Measurements from ENCODE around the gene IFRD2.

IFRD2 gene

DNA sequence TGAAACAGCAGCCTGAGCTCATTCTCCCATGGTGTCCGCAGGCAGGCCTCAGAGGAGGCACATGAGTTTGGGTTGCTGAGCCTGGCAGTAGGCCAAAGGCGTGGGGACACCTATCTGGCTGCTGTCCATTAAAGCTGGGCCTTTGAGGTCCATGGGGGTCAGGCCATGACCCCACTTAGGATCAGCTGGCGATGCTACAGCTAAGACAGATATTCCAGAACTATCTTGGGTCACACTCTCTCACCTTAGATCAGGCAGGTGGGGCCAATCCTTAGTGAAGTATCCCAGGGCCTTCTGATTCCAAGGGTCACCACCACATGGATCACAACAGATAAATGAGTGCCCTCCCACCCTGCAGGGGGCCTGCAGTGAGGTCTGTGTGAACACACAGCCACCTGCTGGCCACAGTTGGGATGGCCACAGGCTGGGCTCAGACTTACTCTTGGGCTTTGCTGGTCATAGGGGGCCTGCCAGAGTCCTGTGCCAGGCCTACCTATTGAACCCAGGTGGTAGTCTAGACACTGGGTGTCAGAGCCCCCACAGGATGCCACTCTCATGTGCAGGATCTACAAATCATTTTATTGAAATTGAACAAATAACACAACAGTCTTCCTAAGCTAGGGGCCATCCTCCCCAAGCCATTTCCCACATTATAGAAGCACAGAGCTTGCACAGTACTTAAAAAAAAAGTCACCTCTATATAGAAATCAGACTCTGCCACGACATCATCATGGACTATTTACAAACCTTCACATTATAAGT is 32.3 kb upstream of the IFRD2 start:
- Histone ChIP-seq H3K9me3 (ENCODE audit: control insufficient read depth, low read length) (no peaks in the 10 kb centered on the region), H3K36me3 (ENCODE audit: control insufficient read depth, insufficient read depth, low read length) (peaks cover 9% of the 10 kb centered on the region), H3K27ac (ENCODE audit: insufficient read depth, low read depth, low read length, poor library complexity, severe bottlenecking) (no peak overlapping the region), H3K4me3 (ENCODE audit: insufficient read depth, low read depth, low read length) (no peak overlapping the region), H3K4me1 (ENCODE audit: control insufficient read depth, insufficient read depth, low read length) (peaks cover 26% of the 10 kb centered on the region), H3K27me3 (ENCODE audit: control insufficient read depth, insufficient read depth, low read length, poor library complexity, severe bottlenecking) (no peaks in the 10 kb centered on the region)
- 67 to 78% methylated on average over 4 of the region's 4 CpGs for WGBS, 2 experiments

DNA sequence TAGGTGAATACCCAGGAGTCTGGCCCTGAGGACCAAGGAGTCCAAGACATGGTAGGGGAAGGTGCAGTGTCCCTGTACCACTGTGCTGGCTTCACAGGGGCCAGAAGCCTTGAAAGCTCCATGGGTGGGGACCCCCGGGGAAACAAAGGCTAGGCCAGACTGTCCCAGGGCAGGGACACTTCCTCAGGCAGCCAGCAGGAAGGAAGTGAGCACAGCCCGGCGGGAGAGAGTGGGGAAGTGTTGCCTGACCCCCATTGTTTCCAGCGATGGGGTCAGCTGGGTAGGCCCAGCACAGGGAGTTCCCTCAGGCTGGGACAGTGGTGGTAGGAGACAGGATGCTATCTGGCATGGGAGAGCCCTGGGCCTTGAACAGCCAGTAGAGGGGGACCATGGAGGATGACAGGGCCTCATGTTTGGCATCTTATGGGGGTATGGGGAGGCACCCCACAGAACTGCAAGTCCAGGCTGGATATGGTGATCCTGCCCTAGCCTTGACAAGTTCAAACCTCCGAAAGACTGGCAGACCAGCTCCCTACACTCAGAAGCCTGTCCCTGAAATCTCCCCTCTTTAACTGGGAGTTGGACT is 31.5 kb upstream of the IFRD2 start:
- Histone ChIP-seq H3K4me3 (ENCODE audit: insufficient read depth, low read depth, low read length) (no peak overlapping the region), H3K4me1 (ENCODE audit: control insufficient read depth, insufficient read depth, low read length) (peaks cover 28% of the 10 kb centered on the region), H3K36me3 (ENCODE audit: control insufficient read depth, insufficient read depth, low read length) (peaks cover 13% of the 10 kb centered on the region), H3K27me3 (ENCODE audit: control insufficient read depth, insufficient read depth, low read length, poor library complexity, severe bottlenecking) (no peaks in the 10 kb centered on the region), H3K27ac (ENCODE audit: insufficient read depth, low read depth, low read length, poor library complexity, severe bottlenecking) (no peak overlapping the region), H3K9me3 (ENCODE audit: control insufficient read depth, low read length) (no peaks in the 10 kb centered on the region)
- 86 to 94% methylated on average over 5 of the region's 5 CpGs for WGBS, 2 experiments

DNA sequence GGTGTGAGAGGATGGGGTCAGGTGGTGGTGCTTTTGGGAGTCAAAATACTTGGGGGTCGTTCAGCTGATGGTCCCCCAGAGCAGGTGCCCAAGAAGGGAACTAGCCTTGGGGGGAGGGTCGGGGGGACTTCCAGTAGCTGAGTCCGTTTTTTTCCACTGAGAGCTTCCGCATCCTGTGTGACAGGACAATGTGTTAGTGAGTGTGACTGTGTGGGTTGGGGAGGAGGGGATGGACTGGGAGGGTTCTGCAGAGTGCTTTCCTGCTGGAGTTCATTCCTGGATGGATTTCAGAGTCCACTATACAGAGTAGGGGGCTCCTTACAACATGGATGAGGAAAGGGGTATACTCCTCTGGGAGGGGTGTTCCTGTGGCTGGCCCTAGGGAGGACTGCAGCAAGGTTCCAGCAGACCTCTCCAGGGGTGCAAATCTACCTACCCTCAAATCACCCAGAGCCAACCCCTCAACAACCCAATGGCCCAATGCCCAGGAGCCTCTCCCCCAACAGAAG is 30.9 kb upstream of the IFRD2 start:
- no peaks in the 10 kb centered on the region for H3K27me3 ChIP-seq (ENCODE audit: control insufficient read depth, insufficient read depth, low read length, poor library complexity, severe bottlenecking)
- H3K4me3 ChIP-seq (ENCODE audit: insufficient read depth, low read depth, low read length) = no peak overlapping the region
- no peak overlapping the region for H3K27ac ChIP-seq (ENCODE audit: insufficient read depth, low read depth, low read length, poor library complexity, severe bottlenecking)
- H3K9me3 ChIP-seq (ENCODE audit: control insufficient read depth, low read length) = no peaks in the 10 kb centered on the region
- H3K36me3 ChIP-seq (ENCODE audit: control insufficient read depth, insufficient read depth, low read length) = peaks cover 18% of the 10 kb centered on the region
- H3K4me1 ChIP-seq (ENCODE audit: control insufficient read depth, insufficient read depth, low read length) = peaks cover 33% of the 10 kb centered on the region
- 68 to 76% methylated on average over 4 of the region's 4 CpGs for whole genome bisulfite sequencing, 2 experiments

DNA sequence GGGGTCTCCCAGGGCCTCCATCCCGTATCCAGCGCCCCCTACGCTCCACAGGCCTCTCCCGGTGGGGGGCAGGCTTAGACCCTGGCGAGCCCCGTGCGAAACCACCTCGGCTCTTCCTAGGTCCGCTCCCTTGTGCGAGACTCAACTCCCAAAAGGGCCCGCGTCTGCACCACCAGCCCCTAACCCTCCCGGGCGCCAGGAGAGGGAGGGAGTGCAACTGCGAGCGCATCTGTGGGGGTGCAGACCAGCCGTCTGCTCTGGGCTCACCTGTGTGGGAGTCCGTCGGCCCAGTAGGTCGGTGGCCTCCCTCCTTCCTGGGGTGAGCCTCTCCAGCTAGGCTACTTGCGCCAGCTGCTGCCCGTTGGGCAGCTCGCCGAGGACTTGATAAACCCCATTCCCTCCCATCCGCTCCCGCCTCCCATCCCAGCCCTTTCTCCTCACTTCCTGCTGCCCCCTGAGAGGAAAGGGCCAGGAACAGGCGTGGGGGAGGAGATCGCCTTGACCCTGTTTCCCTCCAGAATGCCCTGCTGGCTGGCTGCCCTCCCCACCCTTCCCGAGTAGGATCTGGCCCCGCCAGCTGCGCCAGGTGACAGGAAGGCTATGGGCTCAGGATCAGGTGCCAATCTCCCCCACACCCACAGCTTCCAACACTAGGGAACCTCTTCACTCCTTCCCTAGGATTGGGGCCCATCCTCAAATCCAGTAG is 30.3 kb upstream of the IFRD2 start, which contains the start of gene HYAL2:
Gene HYAL2 (minus strand): TSS at position 360 of the 706 bp plus-strand sequence. CDS start 2,256 bp downstream, outside the sequence.
- 15 to 17% methylated on average over 31 of the region's 31 CpGs for WGBS, 2 experiments
- H3K36me3 ChIP-seq (ENCODE audit: control insufficient read depth, insufficient read depth, low read length) = peaks cover 24% of the 10 kb centered on the region
- peak within 1 kb of the TSS; percentile 89 for H3K4me3 ChIP-seq (ENCODE audit: insufficient read depth, low read depth, low read length)
- H3K27ac ChIP-seq (ENCODE audit: insufficient read depth, low read depth, low read length, poor library complexity, severe bottlenecking) = peak within 1 kb of the TSS; percentile 99
- H3K27me3 ChIP-seq (ENCODE audit: control insufficient read depth, insufficient read depth, low read length, poor library complexity, severe bottlenecking) = no peaks in the 10 kb centered on the region
- H3K4me1 ChIP-seq (ENCODE audit: control insufficient read depth, insufficient read depth, low read length) = peaks cover 33% of the 10 kb centered on the region
- H3K9me3 ChIP-seq (ENCODE audit: control insufficient read depth, low read length) = no peaks in the 10 kb centered on the region

DNA sequence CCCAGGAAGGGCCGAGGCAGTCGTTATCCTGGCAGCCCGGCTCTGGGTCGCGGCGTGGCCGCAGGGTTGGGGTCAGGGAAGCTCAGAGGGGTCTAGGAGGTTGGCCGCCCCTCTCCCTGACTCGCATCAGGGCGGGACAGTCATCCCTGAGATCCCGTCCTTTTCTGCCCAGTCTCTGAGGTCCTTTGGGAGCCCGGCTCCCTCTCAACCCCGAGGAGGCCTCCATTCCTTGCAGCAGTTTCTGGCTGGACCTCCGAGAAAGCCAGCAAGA is 29.8 kb upstream of the IFRD2 start:
- peaks cover 24% of the 10 kb centered on the region for H3K36me3 ChIP-seq (ENCODE audit: control insufficient read depth, insufficient read depth, low read length)
- no peak overlapping the region for H3K27ac ChIP-seq (ENCODE audit: insufficient read depth, low read depth, low read length, poor library complexity, severe bottlenecking)
- peak overlapping the region; percentile 89 for H3K4me3 ChIP-seq (ENCODE audit: insufficient read depth, low read depth, low read length)
- WGBS, 2 experiments = 5% methylated on average over 14 of the region's 14 CpGs
- H3K4me1 ChIP-seq (ENCODE audit: control insufficient read depth, insufficient read depth, low read length) = peaks cover 31% of the 10 kb centered on the region
- H3K9me3 ChIP-seq (ENCODE audit: control insufficient read depth, low read length) = no peaks in the 10 kb centered on the region
- H3K27me3 ChIP-seq (ENCODE audit: control insufficient read depth, insufficient read depth, low read length, poor library complexity, severe bottlenecking) = no peaks in the 10 kb centered on the region

DNA sequence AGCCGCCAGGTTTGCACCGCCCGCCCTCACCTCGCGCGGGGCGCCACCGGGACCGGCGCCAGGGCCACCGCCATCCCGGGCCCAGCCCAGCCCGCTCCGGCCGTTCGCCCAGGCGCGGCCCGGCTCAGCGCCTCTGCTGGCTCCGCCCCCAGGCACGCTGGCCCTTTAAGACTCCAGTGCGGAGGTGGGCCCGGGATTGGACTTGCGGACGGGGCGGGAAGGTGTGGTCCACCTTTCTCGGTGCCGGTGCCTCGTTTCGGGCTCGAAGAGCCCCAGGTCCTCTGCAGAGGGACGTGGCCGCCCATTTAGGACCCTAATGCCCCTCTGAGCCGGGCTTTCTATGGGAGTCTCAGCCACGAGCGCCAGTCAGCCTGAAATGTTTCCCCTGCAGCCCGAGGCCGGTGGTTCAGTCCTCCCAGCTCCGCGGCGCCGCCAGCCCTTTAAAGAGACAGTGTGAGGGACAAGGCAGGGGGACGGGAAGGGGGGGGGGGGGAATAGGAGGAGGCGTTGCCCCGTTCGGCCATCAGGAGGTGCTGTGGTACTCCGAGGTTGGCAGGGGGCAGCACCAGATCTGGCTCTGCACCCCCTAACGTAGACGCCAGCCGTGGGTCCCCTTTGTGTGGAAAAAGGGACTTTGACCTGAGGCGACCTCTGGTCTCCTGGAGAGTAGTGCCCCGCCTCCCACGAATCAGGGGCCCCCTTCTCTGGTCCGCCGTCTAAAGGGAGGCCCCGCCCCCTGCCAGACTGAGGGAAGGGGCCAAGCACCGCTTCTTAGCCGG is 29.3 kb upstream of the IFRD2 start:
- Histone ChIP-seq H3K4me3 (ENCODE audit: insufficient read depth, low read depth, low read length) (peak overlapping the region; percentile 89), H3K27ac (ENCODE audit: insufficient read depth, low read depth, low read length, poor library complexity, severe bottlenecking) (peak overlapping the region; percentile 99), H3K4me1 (ENCODE audit: control insufficient read depth, insufficient read depth, low read length) (peaks cover 29% of the 10 kb centered on the region), H3K9me3 (ENCODE audit: control insufficient read depth, low read length) (no peaks in the 10 kb centered on the region), H3K36me3 (ENCODE audit: control insufficient read depth, insufficient read depth, low read length) (peaks cover 24% of the 10 kb centered on the region), H3K27me3 (ENCODE audit: control insufficient read depth, insufficient read depth, low read length, poor library complexity, severe bottlenecking) (no peaks in the 10 kb centered on the region)
- WGBS, 2 experiments = 0% methylated on average over 59 of the region's 59 CpGs

DNA sequence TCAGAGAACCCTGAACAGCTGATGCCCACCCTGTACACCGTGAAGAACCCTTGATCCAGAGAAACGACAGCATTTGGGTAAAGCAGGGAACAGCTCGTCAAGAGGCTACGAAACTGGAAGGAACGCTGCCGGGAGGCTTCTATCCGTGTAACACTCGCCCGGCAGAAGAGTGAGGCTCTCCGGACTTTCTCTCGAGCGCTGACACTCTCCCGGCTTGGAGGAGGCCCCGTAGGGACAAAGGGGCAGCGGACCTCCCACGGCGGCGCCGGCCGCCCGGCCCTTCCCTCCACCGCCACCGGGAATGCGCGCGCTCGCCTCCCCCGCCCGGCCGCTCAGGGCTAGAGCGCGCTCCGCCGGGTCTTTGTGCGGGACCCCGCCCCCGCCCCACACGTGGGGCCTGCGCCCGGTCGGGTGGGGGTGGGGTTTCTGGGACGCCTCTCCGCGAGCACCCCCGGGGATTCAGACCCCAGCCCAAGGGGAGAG is 28.7 kb upstream of the IFRD2 start:
- H3K27ac ChIP-seq (ENCODE audit: insufficient read depth, low read depth, low read length, poor library complexity, severe bottlenecking) = peak overlapping the region; percentile 99
- WGBS, 2 experiments = 0 to 1% methylated on average over 45 of the region's 45 CpGs
- H3K9me3 ChIP-seq (ENCODE audit: control insufficient read depth, low read length) = no peaks in the 10 kb centered on the region
- peaks cover 29% of the 10 kb centered on the region for H3K4me1 ChIP-seq (ENCODE audit: control insufficient read depth, insufficient read depth, low read length)
- peak overlapping the region; percentile 89 for H3K4me3 ChIP-seq (ENCODE audit: insufficient read depth, low read depth, low read length)
- H3K36me3 ChIP-seq (ENCODE audit: control insufficient read depth, insufficient read depth, low read length) = peaks cover 22% of the 10 kb centered on the region
- no peaks in the 10 kb centered on the region for H3K27me3 ChIP-seq (ENCODE audit: control insufficient read depth, insufficient read depth, low read length, poor library complexity, severe bottlenecking)

DNA sequence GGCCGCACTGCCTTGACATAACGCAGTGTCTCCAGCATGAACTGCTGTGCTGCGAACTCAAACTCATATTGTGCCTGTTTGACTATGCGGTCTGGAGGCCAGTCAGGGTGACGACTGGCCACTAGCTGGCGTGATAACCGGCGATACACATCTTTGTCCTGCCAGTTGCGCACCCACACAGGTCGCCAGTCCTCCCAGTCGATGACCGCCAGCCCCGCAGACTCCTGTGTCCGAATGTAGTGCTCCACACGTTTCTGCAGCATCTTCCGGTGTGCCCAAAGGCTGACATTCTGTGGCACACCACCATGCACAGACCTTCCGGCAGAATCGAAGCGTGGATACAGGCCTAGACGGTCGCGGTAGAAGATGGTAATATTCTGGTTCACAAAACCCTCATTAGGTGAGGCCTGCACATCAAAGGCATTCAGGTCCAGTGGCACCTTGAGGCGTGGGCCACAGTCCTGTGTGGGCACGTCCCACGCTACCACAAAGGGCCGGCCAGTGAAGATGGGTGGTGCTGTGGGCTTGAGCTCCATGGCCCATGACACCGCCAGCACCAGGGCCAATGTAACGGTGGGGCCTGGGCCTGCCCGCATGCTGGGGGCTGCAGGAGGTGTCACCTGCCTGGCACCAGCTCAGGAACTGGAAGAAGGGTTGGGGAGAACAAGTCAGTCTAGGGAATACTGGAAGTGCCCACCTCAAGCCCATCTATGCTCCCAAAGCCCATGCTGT is 27.8 kb upstream of the IFRD2 start:
- WGBS, 2 experiments = 93% methylated on average over 29 of the region's 29 CpGs

DNA sequence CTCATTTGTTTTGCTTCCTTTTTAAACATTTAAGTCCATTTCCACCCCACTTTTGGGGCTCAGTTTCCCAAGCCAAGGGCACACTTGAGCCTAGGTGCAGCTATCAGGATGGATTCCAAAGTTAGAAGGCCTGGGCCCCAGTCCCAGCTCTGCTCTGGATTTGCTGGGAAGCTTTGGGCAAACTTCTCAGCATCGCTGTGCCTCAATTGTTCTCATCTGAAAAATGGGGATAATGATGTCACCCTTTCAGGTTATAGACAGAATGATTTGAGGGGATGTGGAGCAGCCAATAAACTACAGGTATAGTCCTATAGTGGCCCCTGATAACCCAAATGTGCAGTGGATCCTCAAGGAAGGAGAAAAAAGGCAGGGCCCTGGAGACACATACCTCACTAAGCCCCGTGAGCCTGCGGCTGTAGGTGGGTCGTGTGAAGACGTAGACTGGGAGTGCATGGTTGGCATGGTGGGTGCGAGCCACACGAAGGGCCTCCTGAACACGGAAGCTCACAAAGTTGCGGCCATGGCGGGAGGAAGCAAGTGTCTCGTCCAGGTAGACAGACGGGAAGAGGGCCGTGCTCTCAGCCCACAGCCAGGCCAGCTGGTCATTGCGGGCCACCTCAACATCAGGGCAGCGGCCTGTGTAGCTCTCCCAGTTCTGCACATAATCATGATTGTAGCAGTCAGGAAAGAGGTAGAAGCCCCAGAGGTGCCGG is 27.1 kb upstream of the IFRD2 start:
- WGBS, 2 experiments = 96% methylated on average over 16 of the region's 16 CpGs
- Histone ChIP-seq H3K27me3 (ENCODE audit: control insufficient read depth, insufficient read depth, low read length, poor library complexity, severe bottlenecking) (no peaks in the 10 kb centered on the region), H3K36me3 (ENCODE audit: control insufficient read depth, insufficient read depth, low read length) (peaks cover 20% of the 10 kb centered on the region), H3K27ac (ENCODE audit: insufficient read depth, low read depth, low read length, poor library complexity, severe bottlenecking) (no peak overlapping the region), H3K9me3 (ENCODE audit: control insufficient read depth, low read length) (no peaks in the 10 kb centered on the region), H3K4me3 (ENCODE audit: insufficient read depth, low read depth, low read length) (no peak overlapping the region), H3K4me1 (ENCODE audit: control insufficient read depth, insufficient read depth, low read length) (peaks cover 29% of the 10 kb centered on the region)

More for the DNA sequence above, 27.8 kb upstream of the IFRD2 start:
- Histone ChIP-seq H3K4me1 (ENCODE audit: control insufficient read depth, insufficient read depth, low read length) (peaks cover 29% of the 10 kb centered on the region), H3K27ac (ENCODE audit: insufficient read depth, low read depth, low read length, poor library complexity, severe bottlenecking) (no peak overlapping the region), H3K36me3 (ENCODE audit: control insufficient read depth, insufficient read depth, low read length) (peaks cover 20% of the 10 kb centered on the region), H3K27me3 (ENCODE audit: control insufficient read depth, insufficient read depth, low read length, poor library complexity, severe bottlenecking) (no peaks in the 10 kb centered on the region), H3K4me3 (ENCODE audit: insufficient read depth, low read depth, low read length) (peak overlapping the region; percentile 89), H3K9me3 (ENCODE audit: control insufficient read depth, low read length) (no peaks in the 10 kb centered on the region)
